NCI-H2081 (cell line): ENCODE results near the gene AP1M1.
A peak's percentile ranks its signal among the peaks of the same experiment; 100 is the strongest.

Experiments
- DNase-seq, 2 experiments: peaks; one replicate each; lab custom pipeline; 2025; lab: John Stamatoyannopoulos, UW

Gene AP1M1

DNA sequence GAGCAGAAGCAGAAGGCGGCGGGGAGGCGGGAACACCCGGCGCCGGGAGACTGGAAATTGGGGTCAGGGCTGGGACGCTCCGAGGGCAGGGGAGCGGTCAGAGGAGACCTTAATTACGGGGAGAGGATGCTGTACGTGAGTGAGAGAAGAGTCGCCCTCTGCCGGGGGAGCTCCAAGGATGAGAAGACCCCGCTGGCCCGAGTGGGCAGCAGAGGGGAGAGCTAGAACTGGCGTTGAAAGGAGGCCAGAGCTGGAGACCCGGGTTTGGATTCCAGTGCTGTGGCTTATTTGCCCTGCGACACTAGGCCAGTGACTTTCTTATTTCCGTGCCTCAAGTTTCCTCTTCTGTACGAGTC lies 12.0 kb upstream of the AP1M1 start:
- DNase-seq = peak in 1 of 2 experiments; percentile 15

DNA sequence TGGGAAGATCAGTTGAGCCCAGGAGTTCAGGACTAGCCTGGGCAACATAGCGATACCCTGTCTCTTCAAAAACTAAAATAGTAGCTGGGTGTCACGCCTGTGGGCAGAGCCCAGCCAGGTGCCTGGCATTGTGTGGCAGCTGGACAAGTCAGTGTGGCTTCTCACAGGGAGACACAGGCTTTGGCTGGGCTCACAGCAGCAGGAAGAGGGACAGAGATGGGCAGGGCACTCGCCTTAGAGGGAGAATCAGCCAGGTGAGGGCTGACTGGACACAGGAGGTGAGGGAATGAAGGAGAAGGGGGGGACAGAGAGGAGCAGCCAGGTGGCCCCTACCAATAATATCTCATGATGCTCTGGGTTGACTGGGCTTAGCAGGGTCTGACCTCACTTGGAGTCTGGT lies 9.2 kb upstream of the AP1M1 start:
- DNase-seq = no peak

DNA sequence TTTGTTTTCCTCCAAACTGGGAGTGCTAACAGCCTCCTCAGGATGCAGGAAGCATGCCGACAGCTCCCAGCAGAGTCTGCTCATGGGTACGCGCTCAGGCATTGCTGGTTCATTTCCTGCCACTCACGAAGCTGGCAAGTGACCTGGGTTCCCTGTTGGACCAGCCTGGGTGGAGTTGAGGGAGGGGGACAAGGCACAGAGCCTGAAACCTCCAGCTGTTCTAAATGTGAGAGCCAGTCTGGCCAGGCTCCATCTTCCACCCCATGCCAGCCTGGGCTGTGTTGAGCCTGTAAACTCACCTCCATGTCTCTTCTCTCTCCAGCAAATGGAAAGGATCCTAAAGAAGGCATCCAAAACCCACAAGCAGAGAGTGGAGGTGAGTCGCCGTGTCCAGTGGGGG lies 7.5 kb upstream of the AP1M1 start:
- no peak for DNase-seq

DNA sequence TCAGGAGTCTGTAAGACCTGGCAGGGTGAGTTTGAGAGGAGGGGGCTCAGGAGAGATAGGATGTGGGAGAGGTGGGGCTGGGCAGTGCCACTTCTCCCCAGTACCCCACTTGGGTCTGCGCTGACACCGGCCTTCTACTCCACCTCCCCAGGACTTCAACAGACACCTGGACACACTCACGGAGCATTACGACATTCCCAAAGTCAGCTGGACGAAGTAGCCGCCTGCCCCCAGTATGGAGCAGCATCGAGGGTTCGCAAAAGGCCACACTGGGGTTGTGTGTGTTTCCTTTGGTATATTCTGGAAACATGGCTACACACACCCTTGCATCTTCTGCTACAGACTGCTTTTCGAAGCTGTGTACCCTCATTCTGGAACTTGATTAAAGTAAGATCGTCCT lies 7.0 kb upstream of the AP1M1 start:
- no peak for DNase-seq

DNA sequence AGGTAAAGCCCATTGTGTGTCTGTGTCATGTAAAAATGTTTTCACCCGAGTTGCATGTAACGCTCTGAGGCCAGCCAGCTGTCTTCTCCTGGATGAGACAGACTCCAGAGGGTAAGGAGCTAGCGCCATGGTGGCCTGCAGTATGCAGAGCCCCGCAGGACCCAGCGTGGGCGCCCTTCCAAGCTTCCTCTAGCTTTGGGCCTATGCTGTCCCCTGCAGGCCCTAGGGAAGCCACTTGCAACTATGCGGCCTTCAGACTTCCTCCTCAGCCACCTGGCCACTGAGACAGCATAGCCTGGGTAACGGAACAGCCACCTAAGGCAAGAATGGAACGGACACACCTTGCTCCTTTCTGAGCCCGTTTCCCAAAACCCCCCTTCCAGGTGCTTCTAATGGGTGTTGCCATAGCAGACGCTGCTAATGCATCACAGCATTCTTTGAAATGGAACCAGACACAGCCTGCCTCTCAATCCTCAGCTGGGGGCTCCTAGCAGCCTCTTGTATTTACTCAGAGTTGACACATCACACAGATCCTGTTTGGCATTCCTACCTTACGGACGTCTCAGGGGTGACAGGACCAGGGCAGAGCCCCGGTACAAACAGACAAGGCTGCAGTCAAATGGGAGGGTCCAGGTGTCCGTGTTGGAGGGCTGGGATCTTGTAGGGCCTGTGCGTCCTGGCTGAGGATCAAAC lies 6.3 kb upstream of the AP1M1 start:
- DNase-seq = no peak

DNA sequence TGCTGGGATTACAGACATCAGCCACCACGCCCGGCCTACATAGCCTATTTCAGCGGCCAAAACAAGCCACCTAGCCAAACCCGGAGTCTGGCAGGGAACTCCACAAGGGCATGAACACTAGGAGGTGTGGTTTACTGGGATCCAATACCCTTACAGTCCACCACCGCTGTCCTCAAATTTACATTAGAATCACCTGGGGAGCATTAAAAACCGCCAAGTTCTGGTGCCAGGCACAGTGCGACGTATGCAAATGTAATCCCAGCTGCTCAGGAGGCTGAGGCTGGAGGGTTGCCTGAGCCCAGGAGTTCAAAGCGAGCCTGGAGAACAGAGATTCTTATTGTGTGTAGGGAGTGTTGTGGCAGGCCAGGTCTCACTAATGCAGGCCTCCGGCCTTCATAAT lies 4.2 kb upstream of the AP1M1 start:
- no peak for DNase-seq

DNA sequence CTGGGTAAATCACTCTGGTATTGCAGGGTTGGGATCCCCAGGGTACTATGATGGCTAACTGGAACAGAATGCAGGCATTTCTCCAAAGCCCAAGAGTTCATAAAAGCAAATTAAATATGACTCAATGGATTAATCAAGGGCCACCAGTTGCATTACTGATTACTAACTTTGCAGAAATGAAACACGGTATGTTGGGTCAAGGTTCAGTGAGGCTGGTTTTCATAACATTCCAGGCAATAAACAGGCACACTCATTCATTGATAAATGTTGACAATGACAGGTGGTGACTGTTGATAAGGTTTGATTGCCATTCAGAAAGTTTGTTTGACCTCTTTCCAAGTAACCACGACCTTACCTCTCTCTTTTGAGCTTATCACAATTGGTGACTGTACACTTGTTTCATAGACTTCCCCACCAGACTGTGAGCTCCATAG lies 506 bp upstream of the AP1M1 start:
- DNase-seq = no peak

DNA sequence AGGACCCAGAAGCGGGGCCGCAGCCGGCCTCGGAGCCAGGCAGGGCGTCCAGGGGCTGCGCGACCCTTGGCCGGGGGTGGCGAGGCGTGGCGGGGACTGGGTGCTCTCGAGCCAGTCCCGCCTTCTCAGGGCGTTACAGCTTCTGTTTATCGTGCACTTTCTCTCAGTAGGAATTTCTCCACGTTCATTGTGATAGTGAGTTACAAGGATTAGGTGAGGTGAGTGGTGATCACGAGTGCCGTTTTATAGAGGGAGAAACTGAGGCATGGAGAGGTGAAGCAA lies 600 bp downstream of the AP1M1 start:
- no peak for DNase-seq

DNA sequence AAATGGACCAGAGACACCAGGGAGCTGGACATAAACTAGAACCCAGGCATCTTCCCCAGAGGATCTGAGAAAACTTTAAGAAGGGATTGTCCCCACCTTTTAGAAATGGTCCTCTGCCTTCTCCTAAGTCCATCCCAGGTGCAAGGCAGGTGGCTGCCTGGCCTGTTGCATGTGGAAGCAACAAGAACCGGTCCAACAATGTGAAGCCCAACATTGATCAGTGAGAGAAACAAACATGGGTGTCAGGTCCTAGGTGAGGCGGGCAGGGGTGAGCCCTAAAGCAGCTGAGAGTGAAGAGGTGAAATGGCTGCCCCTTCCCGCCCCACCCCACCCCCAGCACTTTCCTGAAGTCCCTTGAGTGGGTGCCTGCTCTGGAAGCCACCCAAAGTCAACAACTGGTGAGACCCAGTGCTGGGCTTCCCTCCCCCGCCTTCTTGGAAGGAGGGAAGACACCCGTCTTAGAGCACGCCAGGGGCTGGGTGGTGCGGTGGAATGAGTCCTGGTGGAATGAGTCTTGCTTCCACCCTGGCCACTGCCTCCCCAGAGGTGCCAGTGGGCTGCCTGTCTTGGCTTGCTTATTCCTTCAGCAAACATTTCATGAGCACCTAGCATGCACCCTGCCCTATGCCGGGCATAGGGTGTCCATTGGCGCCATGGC lies 1.7 kb downstream of the AP1M1 start:
- DNase-seq = no peak

DNA sequence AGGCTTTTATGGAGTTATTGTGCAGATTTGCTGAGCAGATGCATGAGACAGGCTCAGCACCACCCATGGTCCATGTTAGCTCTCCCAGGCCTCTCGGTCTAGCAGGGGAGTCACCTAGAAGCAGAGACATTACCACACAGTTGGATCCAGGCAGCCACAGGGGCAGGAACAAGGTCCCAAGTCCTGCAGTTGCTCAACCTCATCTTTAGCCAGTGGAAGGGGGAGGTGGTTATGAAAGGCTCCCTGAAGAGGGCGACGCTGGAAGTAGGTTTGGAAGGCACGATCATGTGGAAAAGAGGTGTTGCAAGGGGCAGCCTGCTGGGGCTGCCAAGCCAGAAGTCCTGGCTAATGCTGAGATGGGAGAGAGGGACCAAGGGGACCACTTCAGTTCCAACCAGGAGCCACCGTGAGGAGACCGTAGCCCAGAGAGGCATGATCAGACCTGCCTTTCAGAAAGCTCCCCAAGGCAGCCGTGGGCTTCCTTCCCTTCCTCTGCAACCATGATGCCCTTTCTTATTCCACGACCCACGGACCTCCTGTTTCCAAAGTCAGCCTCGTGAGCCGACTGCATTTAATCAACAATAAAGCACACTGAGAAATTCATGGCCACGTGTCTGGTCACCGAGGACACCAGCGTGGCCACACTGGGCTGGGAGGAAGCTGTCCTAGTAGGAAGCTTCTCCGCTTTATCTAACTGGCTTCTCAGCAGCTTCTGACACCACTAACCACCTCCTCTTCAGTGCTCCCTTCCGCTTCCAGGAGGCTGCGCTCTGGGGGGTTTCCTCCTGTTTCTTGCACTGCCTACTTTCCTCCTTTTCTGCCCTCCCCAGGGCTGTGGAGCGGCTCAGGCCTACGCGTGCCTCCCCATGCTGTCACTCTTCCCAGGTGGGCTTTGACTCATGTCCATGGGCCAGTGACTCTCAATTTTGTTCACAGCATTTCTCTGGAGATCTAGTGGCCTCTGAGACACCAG lies 2.6 kb downstream of the AP1M1 start:
- DNase-seq = no peak

DNA sequence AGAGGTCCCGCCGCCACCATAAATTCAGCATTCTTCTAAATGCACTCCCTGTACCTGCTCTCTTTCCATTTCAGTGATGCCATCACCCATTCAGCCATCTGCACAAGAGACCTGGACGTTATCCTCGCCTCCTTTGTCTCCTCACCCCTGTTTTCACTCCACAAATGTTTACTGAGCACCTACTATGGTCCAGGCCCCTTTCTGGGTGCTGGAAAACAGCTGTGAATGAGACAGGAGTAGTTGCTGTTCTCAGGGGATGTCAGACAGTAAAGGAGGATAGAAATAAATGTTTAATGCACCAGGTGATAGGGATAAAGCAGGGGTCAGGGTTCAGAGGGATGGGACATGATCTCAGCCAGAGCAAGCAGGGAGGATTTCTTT lies 3.3 kb downstream of the AP1M1 start:
- no peak for DNase-seq

DNA sequence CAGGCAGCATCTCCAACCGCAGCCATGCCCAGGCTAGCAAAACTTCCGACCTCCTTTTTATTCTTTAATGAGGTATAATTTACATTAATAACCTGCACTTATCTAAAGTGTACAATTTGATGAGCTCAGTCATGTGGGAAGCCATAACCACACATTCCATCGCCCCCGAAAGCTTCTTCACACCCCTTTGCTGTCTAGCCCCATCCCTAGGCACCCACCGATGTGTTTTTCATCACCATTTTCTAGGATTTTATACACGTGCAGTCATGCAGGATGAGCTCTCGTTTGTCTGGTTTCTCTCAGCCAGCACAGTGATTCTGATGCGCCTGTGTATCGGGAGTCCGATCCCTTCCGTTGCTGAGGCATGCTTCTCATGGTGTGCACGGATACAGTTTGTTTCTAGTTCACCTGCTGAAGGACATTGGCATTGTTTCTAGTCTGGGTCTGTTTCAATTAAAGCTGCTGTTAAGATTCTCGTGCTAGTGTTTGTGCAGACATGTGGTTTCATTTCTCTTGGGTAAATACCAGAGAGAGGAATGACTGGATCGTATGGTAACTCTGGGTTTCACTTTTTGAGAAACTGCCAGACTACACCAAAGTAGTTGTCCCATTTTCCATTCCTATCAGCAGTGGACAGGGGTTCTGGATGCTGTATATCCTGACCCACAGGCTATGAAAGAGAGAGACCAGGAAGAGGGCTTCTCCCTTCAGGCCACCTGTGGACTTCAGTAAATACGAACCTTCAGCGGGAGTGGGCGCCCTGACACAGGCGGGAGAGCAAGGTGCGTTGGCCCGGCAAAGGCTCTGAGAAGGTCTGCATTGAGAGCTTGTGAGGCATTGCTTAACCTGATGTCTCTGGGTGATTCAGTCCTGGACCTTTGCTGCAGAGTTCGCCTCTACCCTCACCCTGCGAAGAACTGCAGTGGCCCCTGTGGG lies 4.9 kb downstream of the AP1M1 start:
- DNase-seq = no peak

DNA sequence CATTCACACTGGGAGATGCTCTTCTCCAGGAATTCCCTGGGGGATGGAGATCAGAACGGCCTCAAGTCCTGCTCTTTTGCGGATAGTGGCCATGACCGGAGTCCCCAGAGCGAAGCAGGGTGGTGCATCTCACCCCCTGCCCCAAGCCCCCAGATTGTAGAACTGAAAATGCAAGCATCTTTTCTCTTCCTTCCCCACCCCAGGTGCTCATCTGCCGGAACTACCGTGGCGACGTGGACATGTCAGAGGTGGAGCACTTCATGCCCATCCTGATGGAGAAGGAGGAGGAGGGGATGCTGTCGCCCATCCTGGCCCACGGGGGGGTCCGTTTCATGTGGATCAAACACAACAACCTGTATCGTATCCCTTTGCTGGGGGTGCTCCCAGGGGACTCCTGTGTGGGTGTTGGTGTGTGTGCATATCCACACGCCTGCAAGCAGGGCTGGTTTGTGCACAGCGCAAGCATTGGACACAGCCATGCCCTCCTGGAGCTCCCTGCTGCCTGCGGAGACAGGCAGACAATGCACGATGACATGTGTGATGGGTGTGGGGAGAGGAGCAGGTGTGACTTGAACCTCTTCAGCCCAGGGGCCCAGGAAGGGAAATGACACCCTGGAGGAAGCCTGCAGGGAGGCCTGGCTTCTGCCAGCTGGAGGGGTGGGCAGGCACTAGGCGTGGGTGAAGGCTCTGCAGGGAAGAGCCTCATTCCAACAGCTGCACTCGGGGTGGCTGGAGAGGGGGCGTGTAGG lies 5.7 kb downstream of the AP1M1 start:
- peak; percentile 12 to 64 for DNase-seq

DNA sequence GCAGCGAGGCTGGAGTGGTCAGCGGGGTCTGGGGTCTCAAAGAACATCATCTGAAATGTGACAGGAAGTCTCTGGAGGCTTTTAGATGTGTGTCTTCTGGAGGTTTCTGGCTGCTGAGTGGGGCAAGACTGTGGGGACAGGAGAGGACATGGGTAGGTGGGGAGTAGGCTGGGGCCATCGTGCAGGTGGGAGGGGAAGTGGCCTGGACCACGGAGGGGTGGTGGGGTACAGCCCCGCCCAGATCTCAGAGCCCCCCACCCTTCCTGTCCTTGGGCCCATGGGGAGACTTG lies 6.2 kb downstream of the AP1M1 start:
- no peak for DNase-seq

DNA sequence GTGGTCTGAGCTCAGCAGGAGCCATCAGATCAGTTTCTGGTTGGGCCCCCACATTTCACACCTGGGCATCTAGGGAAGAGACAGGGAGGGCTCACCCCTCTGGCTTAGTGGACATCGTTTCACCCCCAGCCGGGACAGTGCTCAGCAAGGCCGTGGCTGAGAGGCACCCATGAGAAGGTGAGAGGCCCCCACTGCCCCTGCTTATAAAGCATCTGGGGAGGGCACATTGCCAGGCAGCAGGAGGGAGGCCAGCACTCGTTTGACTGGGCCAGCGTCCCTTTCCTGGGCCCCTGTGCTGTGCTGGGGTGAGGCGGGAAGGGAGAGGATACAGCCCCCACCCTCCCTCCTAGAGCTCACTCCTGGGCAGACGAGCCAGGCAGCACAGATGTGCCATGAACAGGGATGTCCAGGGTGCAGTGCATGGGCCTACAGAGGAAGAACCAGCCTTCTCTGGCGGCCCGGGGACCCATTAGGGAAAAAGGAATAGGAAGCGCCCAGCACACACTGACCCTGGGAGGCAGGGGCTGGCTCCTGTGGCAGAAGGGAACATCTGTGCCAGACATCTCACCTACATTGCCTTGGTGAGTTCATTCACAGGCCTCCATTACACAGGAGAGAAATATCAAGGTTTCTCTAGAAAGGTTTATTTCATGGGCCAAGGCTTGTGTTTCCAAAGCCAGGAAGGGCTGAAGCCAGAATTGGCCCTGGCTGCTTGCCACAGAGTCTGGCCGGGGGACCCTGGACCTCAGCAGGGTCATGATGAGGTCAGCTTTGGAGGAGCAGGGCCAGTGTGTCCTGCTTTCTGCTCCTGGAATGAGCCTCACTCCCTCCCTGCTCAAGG lies 7.7 kb downstream of the AP1M1 start:
- DNase-seq = no peak

DNA sequence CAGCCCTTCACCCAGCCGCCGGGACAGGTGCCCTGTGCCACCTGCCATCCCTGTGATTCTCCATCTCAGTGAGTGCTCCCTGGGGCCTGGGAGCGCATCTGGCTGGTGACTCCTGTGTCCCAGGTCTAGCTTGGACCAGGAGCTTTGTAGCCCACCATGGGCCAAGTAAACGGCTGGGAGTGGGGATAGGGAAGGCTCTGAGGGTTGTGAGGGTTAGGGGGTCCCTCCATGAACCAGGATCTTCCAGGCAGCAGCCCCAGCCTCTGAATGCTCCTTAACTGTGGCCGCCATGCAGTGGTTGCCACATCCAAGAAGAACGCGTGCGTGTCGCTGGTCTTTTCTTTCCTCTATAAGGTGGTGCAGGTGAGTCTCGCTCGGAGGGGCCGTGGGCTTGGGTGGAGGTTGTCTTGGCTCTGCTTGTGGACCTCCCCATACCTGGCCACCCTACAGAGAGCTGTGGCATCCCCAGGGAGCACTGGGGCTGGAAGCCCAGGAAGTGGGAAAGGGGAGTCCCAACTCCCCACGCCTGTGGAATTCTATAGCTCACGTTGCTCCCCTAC lies 8.4 kb downstream of the AP1M1 start:
- DNase-seq = no peak

DNA sequence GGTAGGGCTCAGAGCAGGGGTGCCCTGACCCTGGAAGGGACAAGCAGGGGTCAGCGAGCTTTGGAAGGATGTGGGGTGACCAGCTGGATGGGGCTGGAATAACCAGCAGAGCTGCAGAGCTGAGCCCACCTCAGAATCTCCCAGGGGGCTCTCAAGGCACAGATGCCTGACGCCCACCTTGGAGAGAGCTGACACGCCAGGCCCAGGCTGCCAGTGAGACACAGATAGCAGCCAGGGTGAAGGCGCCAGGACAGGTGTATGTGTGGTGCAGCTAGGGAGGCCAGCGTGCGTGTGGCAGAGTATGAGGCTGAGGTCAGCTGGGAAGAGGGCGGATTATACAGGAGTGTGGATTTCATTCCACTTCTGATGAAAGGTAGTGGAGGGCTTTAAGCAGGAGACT lies 8.9 kb downstream of the AP1M1 start:
- DNase-seq = no peak

DNA sequence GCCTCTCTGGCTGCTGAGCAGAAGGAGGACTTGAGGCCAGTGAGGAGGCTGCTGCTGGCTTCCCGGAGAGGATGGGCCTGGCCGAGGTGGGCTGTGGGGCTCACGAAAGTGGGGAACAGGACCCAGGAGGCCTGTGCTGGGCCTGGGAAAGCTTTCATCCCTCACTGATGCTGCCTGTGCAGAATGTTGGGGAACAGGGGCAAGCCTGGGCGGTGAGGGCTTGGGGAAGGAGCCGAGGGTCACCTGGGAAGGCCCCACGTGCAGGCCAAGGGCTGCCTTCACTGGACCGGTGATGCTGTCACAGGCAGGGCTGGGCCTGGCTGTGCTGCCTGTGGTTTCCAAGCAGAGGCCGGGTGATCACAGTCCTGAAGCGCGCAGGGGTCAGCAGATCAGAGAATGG lies 9.4 kb downstream of the AP1M1 start:
- DNase-seq = no peak

DNA sequence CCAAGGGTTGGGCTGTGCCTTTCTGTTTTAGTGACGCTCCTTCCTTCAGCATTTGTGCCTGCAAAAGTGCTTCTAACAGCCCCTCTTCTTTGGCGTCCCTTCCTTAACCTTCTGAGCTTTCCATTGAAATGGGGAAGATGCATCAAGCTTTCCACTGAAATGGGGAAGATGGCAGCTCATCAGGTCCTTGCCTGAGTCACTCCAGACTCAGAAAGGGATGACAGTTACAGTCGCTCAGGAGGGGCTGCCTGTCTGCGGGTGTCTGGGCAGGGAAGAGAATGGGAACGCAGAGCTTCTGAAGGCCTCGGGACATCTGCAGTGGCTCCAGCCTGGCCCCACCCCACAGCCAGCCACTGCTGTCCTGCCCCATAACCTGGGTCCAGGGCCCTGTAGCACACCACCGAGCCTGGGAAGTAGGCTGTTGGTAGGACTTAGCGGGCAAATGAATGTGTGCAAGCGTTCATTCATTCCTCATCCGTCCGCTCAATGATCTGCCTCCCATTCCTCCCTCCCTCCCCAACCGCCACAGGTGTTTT lies 9.8 kb downstream of the AP1M1 start:
- no peak for DNase-seq
